AG04449 (cell line): ENCODE results near the gene JTB.
A peak's percentile ranks its signal among the peaks of the same experiment; 100 is the strongest.

Experiments
- CTCF ChIA-PET: fragments of 350-600 bp; formaldehyde crosslinking; extraction: SDS; loops from one replicate; lab custom pipeline; 2021; ENCODE audit warnings: antibody characterized with exemption; lab: Yijun Ruan, JAX
- POLR2A ChIA-PET: fragments of 400-600, 350-600 bp; formaldehyde crosslinking; extraction: SDS; loops from one replicate; lab custom pipeline; 2020; ENCODE audit warnings: antibody characterized with exemption, inconsistent platforms; lab: Yijun Ruan, JAX
- DNase-seq: peaks from one replicate; pipeline ENCODE4 v3.0.0-alpha.2; 2010; ENCODE audit warnings: low read depth, low spot score
- H3K4me3 ChIP-seq: 2 replicates; pipeline ENCODE4 v1.5.1; 2011; ENCODE audit warnings: low read depth, mild to moderate bottlenecking, control low read depth, low read length
- TF ChIP-seq, protein P1 (sequence below): IDR thresholded peaks from one replicate; pipeline ENCODE4 v1.5.1; 2011; ENCODE audit warnings: mild to moderate bottlenecking, moderate library complexity, low read length, control low read depth, inconsistent platforms; ENCODE audit not compliant: insufficient read depth; ENCODE audit errors: missing control alignments

JTB gene

DNA sequence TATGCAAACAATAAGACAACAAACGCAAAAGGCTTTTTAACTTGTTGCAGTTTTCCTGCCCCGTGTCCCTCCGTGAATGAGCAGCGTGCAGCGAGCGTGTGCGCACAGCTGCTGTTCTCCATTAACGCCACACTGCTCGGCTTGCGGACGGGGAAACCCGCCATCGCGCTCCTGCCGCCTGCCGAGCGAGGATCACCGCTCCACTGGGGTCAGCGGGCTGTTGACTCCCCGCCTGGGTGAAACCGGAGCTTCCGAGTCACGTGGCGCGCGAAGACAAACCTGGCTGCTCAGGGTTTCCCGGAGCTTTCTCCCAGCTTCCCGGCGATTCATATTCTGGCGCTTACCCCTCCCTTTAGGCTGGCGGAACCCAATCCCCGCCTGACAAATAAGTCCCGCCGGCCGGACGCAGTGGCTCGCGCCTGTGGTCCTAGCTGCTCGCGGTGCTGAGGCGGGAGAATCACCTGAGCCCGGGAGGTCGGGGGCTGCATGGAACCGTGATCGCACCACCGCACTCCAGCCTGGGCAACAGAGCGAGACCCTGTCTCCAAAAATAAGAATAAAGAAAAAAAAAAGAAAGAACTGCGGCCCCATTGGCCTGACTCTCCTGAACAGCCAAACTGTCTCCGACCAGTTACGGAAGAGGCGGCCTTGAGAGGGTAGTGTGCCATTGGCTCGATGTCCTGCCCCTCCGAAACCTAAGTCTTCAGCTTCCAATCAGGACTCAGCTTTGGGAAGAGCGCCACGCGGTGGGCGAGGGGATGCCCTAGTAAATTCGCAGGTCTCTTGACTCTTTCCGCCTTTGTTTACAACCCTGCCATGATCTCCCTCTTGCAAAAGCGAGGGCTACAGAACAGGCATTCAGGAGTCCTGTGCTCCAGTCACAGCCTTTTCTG is 10.1 kb downstream of the JTB start, which contains the start of gene CREB3L4:
CREB3L4 (plus strand) TSS at position 796 of the 893 bp plus-strand sequence. CDS start 624 bp downstream, outside the sequence.
- ChIA-PET POLR2A (interaction anchor here (0.9 to 3.7 kb wide), 9 partner anchors 9 to 340 kb away, joined by 3 to 44 read pairs (median 4); partner anchors contain the start of genes CRTC2, DENND4B, JTB and RAB13), CTCF (interaction anchor here (0.9 to 4.8 kb wide), 14 partner anchors 10 to 290 kb away, joined by 3 to 45 read pairs (median 6); partner anchors contain the start of genes DENND4B, JTB, NPR1 and RAB13)
- TF ChIP-seq, protein P1, sequence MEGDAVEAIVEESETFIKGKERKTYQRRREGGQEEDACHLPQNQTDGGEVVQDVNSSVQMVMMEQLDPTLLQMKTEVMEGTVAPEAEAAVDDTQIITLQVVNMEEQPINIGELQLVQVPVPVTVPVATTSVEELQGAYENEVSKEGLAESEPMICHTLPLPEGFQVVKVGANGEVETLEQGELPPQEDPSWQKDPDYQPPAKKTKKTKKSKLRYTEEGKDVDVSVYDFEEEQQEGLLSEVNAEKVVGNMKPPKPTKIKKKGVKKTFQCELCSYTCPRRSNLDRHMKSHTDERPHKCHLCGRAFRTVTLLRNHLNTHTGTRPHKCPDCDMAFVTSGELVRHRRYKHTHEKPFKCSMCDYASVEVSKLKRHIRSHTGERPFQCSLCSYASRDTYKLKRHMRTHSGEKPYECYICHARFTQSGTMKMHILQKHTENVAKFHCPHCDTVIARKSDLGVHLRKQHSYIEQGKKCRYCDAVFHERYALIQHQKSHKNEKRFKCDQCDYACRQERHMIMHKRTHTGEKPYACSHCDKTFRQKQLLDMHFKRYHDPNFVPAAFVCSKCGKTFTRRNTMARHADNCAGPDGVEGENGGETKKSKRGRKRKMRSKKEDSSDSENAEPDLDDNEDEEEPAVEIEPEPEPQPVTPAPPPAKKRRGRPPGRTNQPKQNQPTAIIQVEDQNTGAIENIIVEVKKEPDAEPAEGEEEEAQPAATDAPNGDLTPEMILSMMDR = peak; percentile 59
- peak within 1 kb of the TSS; percentile 73 for H3K4me3 ChIP-seq
- DNase-seq = peak; percentile 90

GRCh38 chr1:153963850-153964331 is 13.6 kb downstream of the JTB start:
- peak overlapping the region; percentile 85 for H3K4me3 ChIP-seq
- DNase-seq = no peak
- POLR2A ChIA-PET = interaction anchor here (0.6 to 3.1 kb wide), 5 partner anchors 12 to 982 kb away, joined by 4 to 22 read pairs (median 4); partner anchors contain the start of genes DENND4B and JTB
- CTCF ChIA-PET = interaction anchor here (0.9 to 2.9 kb wide), 6 partner anchors 14 to 165 kb away, joined by 3 to 26 read pairs (median 5); partner anchors contain the start of genes DENND4B, JTB and RAB13
- TF ChIP-seq, protein P1 = no peak

- H3K4me3 ChIP-seq = peak within 1 kb of the TSS; percentile 85
- POLR2A ChIA-PET = interaction anchor here (0.6 to 3.1 kb wide), 10 partner anchors 9 to 983 kb away, joined by 3 to 22 read pairs (median 4); partner anchors contain the start of genes DENND4B, JTB and RPS27
- TF ChIP-seq, protein P1 = no peak
- CTCF ChIA-PET = interaction anchor here (0.9 to 2.9 kb wide), 7 partner anchors 14 to 183 kb away, joined by 3 to 26 read pairs (median 4); partner anchors contain the start of genes DENND4B, JTB and RAB13
- DNase-seq = no peak
These were observed 14.2 kb downstream of the JTB start, which contains the start of gene SLC39A1 for GRCh38 chr1:153963030-153963849. Gene SLC39A1 (minus strand): TSS chr1:153963537. CDS start chr1:153962715, 822 bp downstream.

DNA sequence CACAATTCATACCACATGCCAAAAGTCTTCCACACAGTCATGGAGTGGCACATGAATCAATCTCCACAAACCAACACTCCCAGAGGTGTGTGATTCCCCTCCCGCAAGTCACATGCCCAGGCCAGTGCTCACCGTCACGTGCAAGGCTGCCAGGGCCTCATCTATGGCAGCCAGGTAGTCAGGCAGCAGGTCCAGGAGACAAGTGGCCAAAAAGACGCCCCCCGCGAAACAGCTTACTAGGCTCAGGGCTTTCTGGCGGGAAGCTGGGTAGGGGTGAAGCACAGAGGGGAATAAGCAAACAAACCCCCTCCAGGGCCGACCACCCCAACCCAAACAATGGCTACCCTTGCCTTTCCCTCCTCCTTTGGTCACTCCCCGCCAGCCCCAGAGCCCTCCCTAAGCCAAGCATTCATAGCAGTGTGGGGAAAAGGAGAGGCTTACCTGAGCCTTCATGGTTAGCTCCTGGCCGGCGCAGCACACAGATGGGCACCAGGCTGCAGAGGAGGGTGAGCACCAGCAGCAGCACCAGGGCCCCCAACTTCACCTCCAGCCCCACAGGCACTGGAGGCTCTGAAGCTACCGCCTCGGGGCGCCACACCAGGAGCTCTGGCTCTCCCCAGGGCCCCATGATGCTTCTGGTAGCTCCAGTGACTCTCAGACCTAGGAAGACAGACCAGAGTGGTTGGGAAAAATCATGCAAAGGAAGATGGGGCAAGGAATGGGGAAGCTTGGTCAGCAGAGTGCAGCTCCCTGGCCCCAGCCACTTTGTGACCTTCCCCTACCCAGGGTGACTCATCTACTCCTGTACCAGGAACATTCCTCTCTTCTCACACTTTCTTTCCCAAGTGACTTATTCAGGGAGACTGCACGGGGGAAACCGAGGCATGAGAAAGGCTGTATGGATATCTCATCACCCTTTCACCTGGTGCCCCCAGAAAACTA is 15.1 kb downstream of the JTB start:
- CTCF ChIA-PET = interaction anchor here (0.9 to 2.9 kb wide), 7 partner anchors 12 to 182 kb away, joined by 3 to 26 read pairs (median 4); partner anchors contain the start of genes DENND4B, JTB and RAB13
- TF ChIP-seq, protein P1 = no peak
- POLR2A ChIA-PET = interaction anchor here (0.7 to 3.1 kb wide), 8 partner anchors 10 to 28 kb away, joined by 3 to 22 read pairs (median 4); partner anchors contain the start of genes DENND4B, JTB and RPS27
- peak overlapping the region; percentile 85 for H3K4me3 ChIP-seq
- no peak for DNase-seq

GRCh38 chr1:153961421-153961820 is 16.1 kb downstream of the JTB start:
- TF ChIP-seq, protein P1 = no peak
- POLR2A ChIA-PET = no interaction called here
- CTCF ChIA-PET = interaction anchor here (1.6 kb wide), 1 partner anchor 13 kb away, joined by 4 read pairs; no protein-coding TSS in a partner anchor
- H3K4me3 ChIP-seq = peak overlapping the region; percentile 85
- no peak for DNase-seq
